Measurements from ENCODE around the gene MCM7. TPM values are rescaled to one million over a fixed set of nuclear protein-coding genes. Genes with fewer than 3 reads are reported as not detected.

MCM7 gene
- total and polyA plus RNA-seq, 2 of the 13 experiments (the other 11 are each of a cell fraction or from before 2014, with no cell fraction given): 84.5 to 214 TPM

GRCh38 chr7:100142461-100142860 lies 41.3 kb upstream of the MCM7 start:
- DNase-seq (ENCODE audit: low spot score) (no peak), FAIRE-seq (no peak), ATAC-seq (no peak)
- Histone ChIP-seq H3K27ac (ENCODE audit: extremely low read length, insufficient read depth, low read length) (no peak overlapping the region), H3K9me3 (ENCODE audit: low read length) (no peaks in the 10 kb centered on the region), H3K36me3 (replicated peaks in 1 of 2; ENCODE audit: control insufficient read depth in 1 of 2, insufficient read depth in 2 of 2, low read length in 2 of 2) (no peaks in the 10 kb centered on the region), H3K9ac (ENCODE audit: insufficient read depth, low read depth, low read length) (no peak overlapping the region), H4K20me1 (ENCODE audit: insufficient read depth, low read length) (no peaks in the 10 kb centered on the region), H3K4me1 (ENCODE audit: insufficient read depth, low read length) (peaks cover 13% of the 10 kb centered on the region), H3K79me2 (ENCODE audit: insufficient read depth, low read length) (no peaks in the 10 kb centered on the region), H3K4me3 (replicated peaks in 1 of 3; ENCODE audit: insufficient read depth in 1 of 3, low read depth in 2 of 3, low read length in 3 of 3) (no peak overlapping the region), H2AFZ (ENCODE audit: low read length) (no peak overlapping the region), H3K27me3 (ENCODE audit: control insufficient read depth in 1 of 2, insufficient read depth in 2 of 2, low read length in 2 of 2) (no peaks in the 10 kb centered on the region), H3K4me2 (ENCODE audit: low read depth, low read length) (no peak overlapping the region)
- WGBS (ENCODE audit: low lambda C conversion rate): 13% methylated on average over 3 of the region's 3 CpGs
- BruUV-seq (replicated peaks): no TSS peak
- intact Hi-C loops (cut with micrococcal nuclease; ENCODE audit: unreplicated experiment) (no loop called here), in situ Hi-C loops (cut with HindIII; ENCODE audit: extremely low pct_ligation_motif_present, low pct_unique_long_range_greater_than_20kb) (no loop called here)
- 0 out of 2 replicates have a peak, but pooled peaks have one; percentile 39 for TF ChIP-seq CEBPB (IDR thresholded peaks at IDR 0.05; ENCODE audit: borderline replicate concordance, low read depth, low read length)
- TF ChIP-seq ZNF460 (CRISPR knock-in tag; IDR thresholded peaks at IDR 0.05; ENCODE audit: borderline replicate concordance): peak; percentile 72; the same call in 1 of the 2 replicates
- 0 out of 2 replicates have a peak, but pooled peaks have one; percentile 18 for TF ChIP-seq CEBPG (CRISPR knock-in tag; IDR thresholded peaks at IDR 0.05)
- TF ChIP-seq RBM22 (optimal IDR thresholded peaks at IDR 0.05; ENCODE audit: low read length): no peak
- CTCF ChIA-PET (ENCODE audit: low intra/inter-chr PET ratio, low total read pairs): no interaction called here
- POLR2A ChIA-PET: interaction anchor here (1.2 kb wide), 1 partner anchor 12 kb away, joined by 3 read pairs; no protein-coding TSS in a partner anchor

- DNase-seq (ENCODE audit: low spot score) (no peak), FAIRE-seq (no peak), ATAC-seq (no peak)
- CTCF ChIA-PET (ENCODE audit: low intra/inter-chr PET ratio, low total read pairs): no interaction called here
- no TSS peak for BruUV-seq (replicated peaks)
- TF ChIP-seq SETDB1 (CRISPR knock-in tag; IDR thresholded peaks at IDR 0.05; ENCODE audit: borderline replicate concordance) (no peak), ZFY (CRISPR knock-in tag; IDR thresholded peaks at IDR 0.05) (no peak), TRAFD1 (CRISPR knock-in tag; IDR thresholded peaks at IDR 0.05; ENCODE audit: borderline replicate concordance) (no peak), NFKB2 (CRISPR knock-in tag; IDR thresholded peaks at IDR 0.05; ENCODE audit: borderline replicate concordance) (no peak), STAT6 (CRISPR knock-in tag; IDR thresholded peaks at IDR 0.05; ENCODE audit: borderline replicate concordance) (no peak)
- in situ Hi-C loops (cut with HindIII; ENCODE audit: extremely low pct_ligation_motif_present, low pct_unique_long_range_greater_than_20kb) (no loop called here), intact Hi-C loops (cut with micrococcal nuclease; ENCODE audit: unreplicated experiment) (no loop called here)
- no peaks in the 10 kb centered on the region for H3K36me3 ChIP-seq (replicated peaks in 1 of 2; ENCODE audit: control insufficient read depth in 1 of 2, insufficient read depth in 2 of 2, low read length in 2 of 2)
- no peak overlapping the region for H3K4me3 ChIP-seq (replicated peaks in 1 of 3; ENCODE audit: insufficient read depth in 1 of 3, low read depth in 2 of 3, low read length in 3 of 3)
- H4K20me1 ChIP-seq (ENCODE audit: insufficient read depth, low read length): no peaks in the 10 kb centered on the region
- no peaks in the 10 kb centered on the region for H3K27me3 ChIP-seq (ENCODE audit: control insufficient read depth in 1 of 2, insufficient read depth in 2 of 2, low read length in 2 of 2)
- H2AFZ ChIP-seq (ENCODE audit: low read length): no peak overlapping the region
- no peak overlapping the region for H3K9ac ChIP-seq (ENCODE audit: insufficient read depth, low read depth, low read length)
- no peak overlapping the region for H3K27ac ChIP-seq (ENCODE audit: extremely low read length, insufficient read depth, low read length)
- WGBS (ENCODE audit: low lambda C conversion rate): 66% methylated on average over 3 of the region's 3 CpGs
- no peaks in the 10 kb centered on the region for H3K79me2 ChIP-seq (ENCODE audit: insufficient read depth, low read length)
- peaks cover 13% of the 10 kb centered on the region for H3K4me1 ChIP-seq (ENCODE audit: insufficient read depth, low read length)
- no peaks in the 10 kb centered on the region for H3K9me3 ChIP-seq (ENCODE audit: low read length)
- POLR2A ChIA-PET: no interaction called here
- no peak overlapping the region for H3K4me2 ChIP-seq (ENCODE audit: low read depth, low read length)
These were observed 40.4 kb upstream of the MCM7 start for GRCh38 chr7:100141555-100141949.

Data from HepG2 (cell line).